Fibroblast of lung (primary cell): ENCODE measurements around the gene CLC. TPM values are rescaled to one million over a fixed set of nuclear protein-coding genes. Genes with fewer than 3 reads are reported as not detected.

Experiments
- DNase-seq, 2 donors: peaks; one replicate each; pipeline versions ENCODE4 v3.0.0 to v3.0.0-alpha.2; 2010; ENCODE audit warnings: low read depth in 2 of 2
- H2AFZ ChIP-seq: 2 replicates; pipeline ENCODE4 v1.5.1; 2012; ENCODE audit warnings: low read length, control low read depth, inconsistent platforms
- H3K27ac ChIP-seq: 2 replicates; pipeline ENCODE4 v1.5.1; 2011; ENCODE audit warnings: low read length, control low read depth; ENCODE audit not compliant: insufficient read depth
- H3K27me3 ChIP-seq: 2 replicates; pipeline ENCODE4 v1.5.1; 2011; ENCODE audit warnings: mild to moderate bottlenecking, low read length; ENCODE audit not compliant: control insufficient read depth, insufficient read depth
- H3K36me3 ChIP-seq: 2 replicates; pipeline ENCODE4 v1.5.1; 2011; ENCODE audit warnings: low read length; ENCODE audit not compliant: control insufficient read depth, insufficient read depth
- H3K4me1 ChIP-seq: 2 replicates; pipeline ENCODE4 v1.5.1; 2011; ENCODE audit warnings: low read length; ENCODE audit not compliant: control insufficient read depth, insufficient read depth; ENCODE audit errors: extremely low read depth
- H3K4me2 ChIP-seq: 2 replicates; pipeline ENCODE4 v1.5.1; 2011; ENCODE audit warnings: low read length, control low read depth; ENCODE audit not compliant: insufficient read depth; ENCODE audit errors: extremely low read depth
- H3K4me3 ChIP-seq, 4 experiments: fragments of 200-600 bp in 1 of 4; sonication (generic) in 1 of 4; replicated peaks in 1 of 4; 2 replicates each; pipeline ENCODE4 v1.5.1; 2011 to 2016; ENCODE audit warnings: low read length in 4 of 4, low read depth in 3 of 4, mild to moderate bottlenecking in 3 of 4, control low read depth in 2 of 4, inconsistent platforms in 1 of 4, mixed read lengths in 1 of 4; ENCODE audit not compliant: insufficient read depth in 1 of 4; ENCODE audit errors: control extremely low read depth in 1 of 4
- H3K79me2 ChIP-seq: 2 replicates; pipeline ENCODE4 v1.5.1; 2012; ENCODE audit warnings: mild to moderate bottlenecking, low read length, inconsistent platforms; ENCODE audit not compliant: control insufficient read depth, insufficient read depth
- H3K9ac ChIP-seq: 2 replicates; pipeline ENCODE4 v1.5.1; 2011; ENCODE audit warnings: mild to moderate bottlenecking, low read length, control low read depth; ENCODE audit not compliant: insufficient read depth
- H3K9me3 ChIP-seq: 2 replicates; pipeline ENCODE4 v1.5.1; 2012; ENCODE audit warnings: low read depth, low read length; ENCODE audit not compliant: control insufficient read depth, insufficient read depth
- H4K20me1 ChIP-seq: 2 replicates; pipeline ENCODE4 v1.5.1; 2011; ENCODE audit warnings: low read length; ENCODE audit not compliant: control insufficient read depth, insufficient read depth; ENCODE audit errors: extremely low read depth
- CTCF ChIP-seq, 2 donors: IDR thresholded peaks in 1 of 2; conservative IDR thresholded peaks in 1 of 2; 1 replicate in 1 of 2; 2 replicates in 1 of 2; pipeline ENCODE4 v1.5.1; 2011 to 2012; ENCODE audit warnings: low read length in 2 of 2, control low read depth in 1 of 2, inconsistent platforms in 1 of 2, low read depth in 1 of 2, mild to moderate bottlenecking in 1 of 2
- EZH2 ChIP-seq: IDR thresholded peaks from 2 replicates; pipeline ENCODE4 v1.5.1; 2012; ENCODE audit warnings: low read length, control low read depth, mild to moderate bottlenecking; ENCODE audit errors: missing control alignments
- polyA plus RNA-seq, 2 donors: library from polyadenylated mRNA; depleted of rRNA in 1 of 2; stranded (reverse) in 1 of 2; unstranded in 1 of 2; fragments of >200 nt; gene quantifications; 2 replicates each; pipeline ENCODE4 v1.2.1, GENCODE V29; 2011 to 2012; ENCODE audit warnings: missing spikeins in 1 of 2
- total RNA-seq: library from RNA; depleted of rRNA; stranded (reverse); fragments of >200 nt; gene quantifications from 2 replicates; pipeline ENCODE4 v1.2.1, GENCODE V29; 2014

CLC gene
- total and polyA plus RNA-seq, 2 donors (not counting 1 experiment from before 2014, with no cell fraction given) = not detected

- H2AFZ ChIP-seq = no peak overlapping the region
- H3K4me2 ChIP-seq = no peak overlapping the region
- no peak for DNase-seq
- no peaks in the 10 kb centered on the region for H3K9me3 ChIP-seq
- no peaks in the 10 kb centered on the region for H3K4me1 ChIP-seq
- no peak overlapping the region for H3K4me3 ChIP-seq
- H3K27me3 ChIP-seq = no peaks in the 10 kb centered on the region
- no peak overlapping the region for H3K27ac ChIP-seq
- TF ChIP-seq CTCF (conservative IDR thresholded peaks at IDR 0.05 in 1 of 2, IDR thresholded peaks at IDR 0.05 in 1 of 2; ENCODE audit: low read depth in 1 of 2, low read length in 2 of 2) (no peak), EZH2 (no peak)
- no peaks in the 10 kb centered on the region for H3K36me3 ChIP-seq
- no peak overlapping the region for H3K9ac ChIP-seq
- H3K79me2 ChIP-seq = no peaks in the 10 kb centered on the region
- no peaks in the 10 kb centered on the region for H4K20me1 ChIP-seq
Observed at GRCh38 chr19:39759457-39760184, 21.8 kb upstream of the CLC start.

GRCh38 chr19:39754971-39755370 lies 17.1 kb upstream of the CLC start:
- H3K36me3 ChIP-seq = no peaks in the 10 kb centered on the region
- H3K9me3 ChIP-seq = no peaks in the 10 kb centered on the region
- no peak overlapping the region for H3K4me2 ChIP-seq
- no peak overlapping the region for H3K4me3 ChIP-seq
- H3K9ac ChIP-seq = no peak overlapping the region
- H3K27ac ChIP-seq = no peak overlapping the region
- H2AFZ ChIP-seq = no peak overlapping the region
- H3K79me2 ChIP-seq = no peaks in the 10 kb centered on the region
- no peaks in the 10 kb centered on the region for H4K20me1 ChIP-seq
- no peak for TF ChIP-seq EZH2
- no peak for TF ChIP-seq CTCF (conservative IDR thresholded peaks at IDR 0.05 in 1 of 2, IDR thresholded peaks at IDR 0.05 in 1 of 2; ENCODE audit: low read depth in 1 of 2, low read length in 2 of 2)
- no peaks in the 10 kb centered on the region for H3K27me3 ChIP-seq
- no peak for DNase-seq
- H3K4me1 ChIP-seq = no peaks in the 10 kb centered on the region

- H3K27ac ChIP-seq = no peak overlapping the region
- H2AFZ ChIP-seq = no peak overlapping the region
- no peaks in the 10 kb centered on the region for H3K79me2 ChIP-seq
- no peak overlapping the region for H3K9ac ChIP-seq
- no peak for DNase-seq
- TF ChIP-seq EZH2 (no peak), CTCF (conservative IDR thresholded peaks at IDR 0.05 in 1 of 2, IDR thresholded peaks at IDR 0.05 in 1 of 2; ENCODE audit: low read depth in 1 of 2, low read length in 2 of 2) (no peak)
- H3K4me3 ChIP-seq = no peak overlapping the region
- H3K36me3 ChIP-seq = no peaks in the 10 kb centered on the region
- no peak overlapping the region for H3K4me2 ChIP-seq
- H3K27me3 ChIP-seq = no peaks in the 10 kb centered on the region
- H3K4me1 ChIP-seq = no peaks in the 10 kb centered on the region
- H4K20me1 ChIP-seq = no peaks in the 10 kb centered on the region
- H3K9me3 ChIP-seq = no peaks in the 10 kb centered on the region
Observed at GRCh38 chr19:39754544-39754943, 16.7 kb upstream of the CLC start.
